ENCODE measurements around the gene WIPF2.

GRCh38 chr17:40291281-40291664 is 72.2 kb downstream of the WIPF2 start:
- TF ChIP-seq CTCF (IDR thresholded peaks at IDR 0.05; ENCODE audit: low read depth, low read length) (no peak), EZH2phosphoT487 (IDR thresholded peaks at IDR 0.05; ENCODE audit: low read depth) (no peak)

All from OCI-LY3 (cell line).